OCI-LY3 (cell line): ENCODE data around the gene FETUB.

ENCODE experiments used
- CTCF ChIP-seq: fragments of 200-600, 300-600 bp; sonication (generic); IDR thresholded peaks from 2 replicates; pipeline ENCODE4 v1.5.1; 2014; ENCODE audit warnings: antibody characterized with exemption, low read length, low read depth
- EZH2phosphoT487 ChIP-seq: fragments of 200-600 bp; shearing (Covaris generic); IDR thresholded peaks from 2 replicates; pipeline ENCODE4 v1.6.1; 2018; ENCODE audit warnings: antibody characterized with exemption, mixed run types, low read depth

GRCh38 chr3:186651678-186652215 is 11.5 kb downstream of the FETUB start:
- no peak for TF ChIP-seq CTCF
- TF ChIP-seq EZH2phosphoT487 = no peak
